DOHH2 (cell line): ENCODE measurements around the gene COQ10A.

Source experiments
- CTCF ChIP-seq: fragments of 200-600 bp; sonication (generic); IDR thresholded peaks from one replicate; pipeline ENCODE4 v1.5.1; 2014; ENCODE audit warnings: antibody characterized with exemption, mild to moderate bottlenecking, low read depth, low read length; ENCODE audit not compliant: poor library complexity, severe bottlenecking
- EZH2phosphoT487 ChIP-seq: fragments of 200-600 bp; sonication (generic); IDR thresholded peaks from 2 replicates; pipeline ENCODE4 v1.6.1; 2017; ENCODE audit warnings: borderline replicate concordance, mild to moderate bottlenecking, antibody characterized with exemption, low read length, moderate library complexity, mixed read lengths

- TF ChIP-seq CTCF (no peak), EZH2phosphoT487 (no peak)
Observed at GRCh38 chr12:56255671-56256070, 11.1 kb upstream of the COQ10A start.
